ENCODE data around the gene TOMM20. TPM values are rescaled to one million over a fixed set of nuclear protein-coding genes. Genes with fewer than 3 reads are reported as not detected.

TOMM20 gene
- total and polyA plus RNA-seq, 9 of the 15 experiments (the other 6 are each of a cell fraction or from before 2014, with no cell fraction given), result 70.6 to 334 (median 159) TPM

DNA sequence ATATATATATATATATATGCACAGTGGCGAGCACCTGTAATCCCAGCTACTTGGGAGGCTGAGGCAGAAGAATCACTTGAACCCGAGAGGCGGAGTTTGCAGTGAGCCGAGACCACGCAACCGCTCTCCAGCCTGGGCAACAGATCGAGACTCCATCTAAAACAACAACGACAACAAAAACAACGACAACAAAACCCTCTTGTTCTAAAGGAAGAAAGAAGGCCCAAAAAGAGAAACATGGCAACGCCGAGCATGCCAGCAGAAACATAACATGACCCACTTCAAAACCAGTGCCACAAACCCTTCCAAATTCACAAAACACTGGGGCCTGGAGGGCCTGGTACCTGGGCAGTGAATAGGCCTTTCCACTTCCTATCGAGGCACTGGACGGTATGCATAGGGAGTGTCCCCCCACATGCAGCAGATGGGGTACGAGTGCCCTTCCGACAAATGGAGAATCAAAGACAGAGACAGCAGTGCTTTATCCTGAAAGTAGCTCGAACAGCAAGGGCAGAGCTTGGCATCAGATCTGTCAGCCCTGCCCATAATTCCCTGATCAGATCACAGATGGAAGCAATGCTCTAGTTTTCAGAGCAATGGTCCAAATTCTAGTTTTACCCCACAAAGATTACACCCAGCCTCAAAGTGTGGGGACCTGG, 52.0 kb downstream of the TOMM20 start:
- no peaks in the 10 kb centered on the region for H3K79me2 ChIP-seq (ENCODE audit: control insufficient read depth, insufficient read depth, low read length)
- TF ChIP-seq CHD4 (IDR thresholded peaks at IDR 0.05; ENCODE audit: insufficient read depth, insufficient replicate concordance, low read depth, low read length, poor library complexity, severe bottlenecking), result no peak
- TF ChIP-seq ZNF668 (CRISPR knock-in tag; IDR thresholded peaks at IDR 0.05), result no peak
- TF ChIP-seq XRCC4 (IDR thresholded peaks at IDR 0.05; ENCODE audit: extremely low read depth, insufficient read depth, insufficient read length), result no peak
- TF ChIP-seq HNRNPK (IDR thresholded peaks at IDR 0.05; ENCODE audit: low read depth, low read length, poor library complexity, severe bottlenecking), result no peak
- TF ChIP-seq, protein P1, sequence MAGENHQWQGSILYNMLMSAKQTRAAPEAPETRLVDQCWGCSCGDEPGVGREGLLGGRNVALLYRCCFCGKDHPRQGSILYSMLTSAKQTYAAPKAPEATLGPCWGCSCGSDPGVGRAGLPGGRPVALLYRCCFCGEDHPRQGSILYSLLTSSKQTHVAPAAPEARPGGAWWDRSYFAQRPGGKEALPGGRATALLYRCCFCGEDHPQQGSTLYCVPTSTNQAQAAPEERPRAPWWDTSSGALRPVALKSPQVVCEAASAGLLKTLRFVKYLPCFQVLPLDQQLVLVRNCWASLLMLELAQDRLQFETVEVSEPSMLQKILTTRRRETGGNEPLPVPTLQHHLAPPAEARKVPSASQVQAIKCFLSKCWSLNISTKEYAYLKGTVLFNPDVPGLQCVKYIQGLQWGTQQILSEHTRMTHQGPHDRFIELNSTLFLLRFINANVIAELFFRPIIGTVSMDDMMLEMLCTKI (IDR thresholded peaks at IDR 0.05; ENCODE audit: partially characterized antibody), result no peak
- TF ChIP-seq SPI1 (IDR thresholded peaks at IDR 0.05; ENCODE audit: borderline replicate concordance, low read depth, low read length), result no peak
- no peak for TF ChIP-seq PHB2 (IDR thresholded peaks at IDR 0.05; ENCODE audit: low read depth)
- no peak for TF ChIP-seq SMARCC2 (IDR thresholded peaks at IDR 0.05; ENCODE audit: low read depth)
- no peak for TF ChIP-seq ZNF445 (CRISPR knock-in tag; IDR thresholded peaks at IDR 0.05; ENCODE audit: low read depth)
- TF ChIP-seq ARHGAP35 (IDR thresholded peaks at IDR 0.05; ENCODE audit: partially characterized antibody), result no peak
- ATAC-seq (no peak), FAIRE-seq (no peak), DNase-seq (ENCODE audit: extremely low read depth in 1 of 4, low spot score in 3 of 4) (no peak)
- H3K4me3 ChIP-seq, result no peak overlapping the region
- peaks cover 3% of the 10 kb centered on the region for H3K9me1 ChIP-seq (ENCODE audit: control insufficient read depth, insufficient read depth, low read length)
- no peak overlapping the region for H3K9ac ChIP-seq (ENCODE audit: insufficient read depth in 1 of 2, low read depth in 2 of 2, low read length in 2 of 2)
- no TSS peak for BruUV-seq (replicated peaks)
- intact Hi-C loops (cut with micrococcal nuclease) (no loop called here), in situ Hi-C loops (cut with MboI) (no loop called here)
- POLR2A ChIA-PET, result no interaction called here
- no peaks in the 10 kb centered on the region; the same call in 2 of the 3 replicates for H3K36me3 ChIP-seq (ENCODE audit: control insufficient read depth, insufficient read depth, low read length)
- H3K27me3 ChIP-seq (ENCODE audit: control insufficient read depth in 2 of 2, insufficient read depth in 2 of 2, low read length in 2 of 2), result no peaks in the 10 kb centered on the region
- no peak overlapping the region for H3K4me2 ChIP-seq (ENCODE audit: insufficient read depth, low read length)
- no peak overlapping the region for H2AFZ ChIP-seq (ENCODE audit: low read depth, low read length)
- H3K27ac ChIP-seq (ENCODE audit: extremely low read depth, low read depth, low read length), result no peak overlapping the region
- peaks cover 6% of the 10 kb centered on the region for H3K9me3 ChIP-seq (replicated peaks; ENCODE audit: control insufficient read depth, insufficient read depth, low read depth, low read length)
- H4K20me1 ChIP-seq (replicated peaks; ENCODE audit: control insufficient read depth, insufficient read depth, low read length), result no peaks in the 10 kb centered on the region
- CTCF ChIA-PET (ENCODE audit: low intra/inter-chr PET ratio), result no interaction called here
- H3K4me1 ChIP-seq (replicated peaks in 1 of 2; ENCODE audit: control insufficient read depth in 2 of 2, insufficient read depth in 2 of 2, low read length in 2 of 2), result peaks cover 21% of the 10 kb centered on the region in 2 experiments
- WGBS (ENCODE audit: insufficient coverage, low coverage, missing lambda C conversion rate), result 67% methylated on average over 16 of the region's 16 CpGs
